Measurements from ENCODE around the gene DMRTC2. TPM values are rescaled to one million over a fixed set of nuclear protein-coding genes. Genes with fewer than 3 reads are reported as not detected.

DMRTC2 gene
- total and polyA plus RNA-seq, 2 of the 13 experiments (the other 11 are each of a cell fraction or from before 2014, with no cell fraction given) = not detected

DNA sequence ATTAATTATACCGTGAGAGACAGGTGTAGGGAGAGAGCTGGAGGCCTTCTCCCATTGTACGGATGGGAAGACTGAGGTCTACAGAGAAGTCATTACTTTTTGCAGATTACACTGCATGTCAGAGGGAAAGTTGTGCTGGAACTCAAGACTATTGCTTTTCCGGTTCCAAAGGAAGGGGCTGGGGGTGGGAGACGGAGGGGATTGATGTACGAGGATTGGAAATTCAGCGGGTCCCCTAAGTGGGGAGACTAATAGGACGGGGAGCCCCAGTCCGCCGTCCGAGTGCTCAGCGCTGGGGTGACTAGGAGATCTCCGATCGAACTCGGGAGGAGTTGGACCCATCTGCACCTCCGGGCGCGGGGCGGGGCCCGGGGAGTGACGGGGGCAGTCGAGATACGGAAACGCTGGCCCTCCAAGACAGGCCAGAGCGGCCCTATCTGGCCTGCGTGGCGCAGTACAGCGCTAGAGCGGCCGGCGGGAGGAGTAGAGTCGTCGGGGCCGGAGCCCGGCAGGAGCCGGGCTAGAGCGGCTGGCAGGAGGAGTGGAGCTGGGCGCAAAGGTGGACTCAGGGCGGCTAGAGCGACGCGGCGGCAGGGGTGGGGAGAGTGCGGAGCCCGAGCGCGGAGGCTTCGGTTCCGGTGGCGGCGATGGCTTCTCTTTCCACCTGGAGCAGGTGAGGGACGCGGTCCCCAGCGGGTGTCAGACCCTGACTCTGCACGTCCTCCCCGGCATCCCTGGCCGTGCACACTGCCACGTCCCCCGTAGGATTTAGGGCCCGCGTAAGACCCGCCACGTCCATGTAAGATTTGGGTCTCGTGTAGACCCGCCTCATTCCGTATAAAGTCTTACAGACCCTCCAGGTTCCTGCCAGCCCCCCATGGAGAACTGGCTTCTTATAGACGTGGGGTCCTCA, 39.2 kb downstream of the DMRTC2 start (continued):
- TF ChIP-seq YEATS4 (CRISPR knock-in tag; IDR thresholded peaks at IDR 0.05; ENCODE audit: borderline replicate concordance) (peak; percentile 93), FOXC1 (CRISPR knock-in tag; IDR thresholded peaks at IDR 0.05; ENCODE audit: borderline replicate concordance) (peak; percentile 79; the same call in 1 of the 2 replicates), HCFC1 (IDR thresholded peaks at IDR 0.05; ENCODE audit: low read depth, low read length) (peak; percentile 69), ZIK1 (CRISPR knock-in tag; IDR thresholded peaks at IDR 0.05; ENCODE audit: borderline replicate concordance, low read depth) (no peak; the same call in 1 of the 2 replicates), ZNF138 (CRISPR knock-in tag; IDR thresholded peaks at IDR 0.05; ENCODE audit: low read depth) (0 out of 2 replicates have a peak, but pooled peaks have one; percentile 62), GZF1 (CRISPR knock-in tag; IDR thresholded peaks at IDR 0.05) (peak; percentile 24; the same call in 1 of the 2 replicates), HNRNPK (IDR thresholded peaks at IDR 0.05; ENCODE audit: low read depth, low read length, poor library complexity, severe bottlenecking) (peak; percentile 84), ZNF556 (CRISPR knock-in tag; IDR thresholded peaks at IDR 0.05; ENCODE audit: borderline replicate concordance) (0 out of 2 replicates have a peak, but pooled peaks have one; percentile 22), NFIC (IDR thresholded peaks at IDR 0.05; ENCODE audit: low read length) (peak; percentile 54; the same call in 1 of the 2 replicates), ZNF614 (CRISPR knock-in tag; IDR thresholded peaks at IDR 0.05; ENCODE audit: borderline replicate concordance) (peak; percentile 84), ZFP62 (CRISPR knock-in tag; IDR thresholded peaks at IDR 0.05) (0 out of 2 replicates have a peak, but pooled peaks have one; percentile 15), NCOA2 (CRISPR knock-in tag; IDR thresholded peaks at IDR 0.05) (peak; percentile 52), SP2 (CRISPR knock-in tag; IDR thresholded peaks at IDR 0.05) (peak; percentile 38; the same call in 1 of the 2 replicates), TAF1 (CRISPR knock-in tag; IDR thresholded peaks at IDR 0.05) (peak; percentile 70; the same call in 1 of the 2 replicates), ZNF616 (CRISPR knock-in tag; IDR thresholded peaks at IDR 0.05; ENCODE audit: low read depth) (0 out of 2 replicates have a peak, but pooled peaks have one; percentile 77)
- TF ChIP-seq, protein P1, sequence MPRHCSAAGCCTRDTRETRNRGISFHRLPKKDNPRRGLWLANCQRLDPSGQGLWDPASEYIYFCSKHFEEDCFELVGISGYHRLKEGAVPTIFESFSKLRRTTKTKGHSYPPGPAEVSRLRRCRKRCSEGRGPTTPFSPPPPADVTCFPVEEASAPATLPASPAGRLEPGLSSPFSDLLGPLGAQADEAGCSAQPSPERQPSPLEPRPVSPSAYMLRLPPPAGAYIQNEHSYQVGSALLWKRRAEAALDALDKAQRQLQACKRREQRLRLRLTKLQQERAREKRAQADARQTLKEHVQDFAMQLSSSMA (CRISPR knock-in tag; IDR thresholded peaks at IDR 0.05) = peak; percentile 42; the same call in 1 of the 2 replicates
- TF ChIP-seq, protein P2, sequence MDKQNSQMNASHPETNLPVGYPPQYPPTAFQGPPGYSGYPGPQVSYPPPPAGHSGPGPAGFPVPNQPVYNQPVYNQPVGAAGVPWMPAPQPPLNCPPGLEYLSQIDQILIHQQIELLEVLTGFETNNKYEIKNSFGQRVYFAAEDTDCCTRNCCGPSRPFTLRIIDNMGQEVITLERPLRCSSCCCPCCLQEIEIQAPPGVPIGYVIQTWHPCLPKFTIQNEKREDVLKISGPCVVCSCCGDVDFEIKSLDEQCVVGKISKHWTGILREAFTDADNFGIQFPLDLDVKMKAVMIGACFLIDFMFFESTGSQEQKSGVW (CRISPR knock-in tag; IDR thresholded peaks at IDR 0.05; ENCODE audit: borderline replicate concordance) = no peak
- TF ChIP-seq, protein P3, sequence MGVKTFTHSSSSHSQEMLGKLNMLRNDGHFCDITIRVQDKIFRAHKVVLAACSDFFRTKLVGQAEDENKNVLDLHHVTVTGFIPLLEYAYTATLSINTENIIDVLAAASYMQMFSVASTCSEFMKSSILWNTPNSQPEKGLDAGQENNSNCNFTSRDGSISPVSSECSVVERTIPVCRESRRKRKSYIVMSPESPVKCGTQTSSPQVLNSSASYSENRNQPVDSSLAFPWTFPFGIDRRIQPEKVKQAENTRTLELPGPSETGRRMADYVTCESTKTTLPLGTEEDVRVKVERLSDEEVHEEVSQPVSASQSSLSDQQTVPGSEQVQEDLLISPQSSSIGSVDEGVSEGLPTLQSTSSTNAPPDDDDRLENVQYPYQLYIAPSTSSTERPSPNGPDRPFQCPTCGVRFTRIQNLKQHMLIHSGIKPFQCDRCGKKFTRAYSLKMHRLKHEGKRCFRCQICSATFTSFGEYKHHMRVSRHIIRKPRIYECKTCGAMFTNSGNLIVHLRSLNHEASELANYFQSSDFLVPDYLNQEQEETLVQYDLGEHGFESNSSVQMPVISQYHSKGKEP (CRISPR knock-in tag; IDR thresholded peaks at IDR 0.05) = peak; percentile 56; the same call in 1 of the 2 replicates
- TF ChIP-seq, protein P4, sequence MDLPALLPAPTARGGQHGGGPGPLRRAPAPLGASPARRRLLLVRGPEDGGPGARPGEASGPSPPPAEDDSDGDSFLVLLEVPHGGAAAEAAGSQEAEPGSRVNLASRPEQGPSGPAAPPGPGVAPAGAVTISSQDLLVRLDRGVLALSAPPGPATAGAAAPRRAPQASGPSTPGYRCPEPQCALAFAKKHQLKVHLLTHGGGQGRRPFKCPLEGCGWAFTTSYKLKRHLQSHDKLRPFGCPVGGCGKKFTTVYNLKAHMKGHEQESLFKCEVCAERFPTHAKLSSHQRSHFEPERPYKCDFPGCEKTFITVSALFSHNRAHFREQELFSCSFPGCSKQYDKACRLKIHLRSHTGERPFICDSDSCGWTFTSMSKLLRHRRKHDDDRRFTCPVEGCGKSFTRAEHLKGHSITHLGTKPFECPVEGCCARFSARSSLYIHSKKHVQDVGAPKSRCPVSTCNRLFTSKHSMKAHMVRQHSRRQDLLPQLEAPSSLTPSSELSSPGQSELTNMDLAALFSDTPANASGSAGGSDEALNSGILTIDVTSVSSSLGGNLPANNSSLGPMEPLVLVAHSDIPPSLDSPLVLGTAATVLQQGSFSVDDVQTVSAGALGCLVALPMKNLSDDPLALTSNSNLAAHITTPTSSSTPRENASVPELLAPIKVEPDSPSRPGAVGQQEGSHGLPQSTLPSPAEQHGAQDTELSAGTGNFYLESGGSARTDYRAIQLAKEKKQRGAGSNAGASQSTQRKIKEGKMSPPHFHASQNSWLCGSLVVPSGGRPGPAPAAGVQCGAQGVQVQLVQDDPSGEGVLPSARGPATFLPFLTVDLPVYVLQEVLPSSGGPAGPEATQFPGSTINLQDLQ (CRISPR knock-in tag; IDR thresholded peaks at IDR 0.05) = peak; percentile 43; the same call in 1 of the 2 replicates
- TF ChIP-seq, protein P5, sequence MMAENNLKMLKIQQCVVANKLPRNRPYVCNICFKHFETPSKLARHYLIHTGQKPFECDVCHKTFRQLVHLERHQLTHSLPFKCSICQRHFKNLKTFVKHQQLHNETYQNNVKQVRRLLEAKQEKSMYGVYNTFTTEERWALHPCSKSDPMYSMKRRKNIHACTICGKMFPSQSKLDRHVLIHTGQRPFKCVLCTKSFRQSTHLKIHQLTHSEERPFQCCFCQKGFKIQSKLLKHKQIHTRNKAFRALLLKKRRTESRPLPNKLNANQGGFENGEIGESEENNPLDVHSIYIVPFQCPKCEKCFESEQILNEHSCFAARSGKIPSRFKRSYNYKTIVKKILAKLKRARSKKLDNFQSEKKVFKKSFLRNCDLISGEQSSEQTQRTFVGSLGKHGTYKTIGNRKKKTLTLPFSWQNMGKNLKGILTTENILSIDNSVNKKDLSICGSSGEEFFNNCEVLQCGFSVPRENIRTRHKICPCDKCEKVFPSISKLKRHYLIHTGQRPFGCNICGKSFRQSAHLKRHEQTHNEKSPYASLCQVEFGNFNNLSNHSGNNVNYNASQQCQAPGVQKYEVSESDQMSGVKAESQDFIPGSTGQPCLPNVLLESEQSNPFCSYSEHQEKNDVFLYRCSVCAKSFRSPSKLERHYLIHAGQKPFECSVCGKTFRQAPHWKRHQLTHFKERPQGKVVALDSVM (CRISPR knock-in tag; IDR thresholded peaks at IDR 0.05) = peak; percentile 67; the same call in 1 of the 2 replicates
